Activated T-helper 1 cell treated with Interleukin-2 at 50 U/mL for 16 hours (primary cell): ENCODE results near the gene DNAH2.
A peak's percentile ranks its signal among the peaks of the same experiment; 100 is the strongest.
"Not testable (repeated sequence)": the region's sequence is repeated elsewhere in the genome, so short reads cannot be mapped to it uniquely, and the experiment has no call there.

ENCODE experiments used
- DNase-seq: peaks from one replicate; pipeline ENCODE4 v3.0.0-alpha.2; 2020; ENCODE audit warnings: low read depth

The DNAH2 gene

DNA sequence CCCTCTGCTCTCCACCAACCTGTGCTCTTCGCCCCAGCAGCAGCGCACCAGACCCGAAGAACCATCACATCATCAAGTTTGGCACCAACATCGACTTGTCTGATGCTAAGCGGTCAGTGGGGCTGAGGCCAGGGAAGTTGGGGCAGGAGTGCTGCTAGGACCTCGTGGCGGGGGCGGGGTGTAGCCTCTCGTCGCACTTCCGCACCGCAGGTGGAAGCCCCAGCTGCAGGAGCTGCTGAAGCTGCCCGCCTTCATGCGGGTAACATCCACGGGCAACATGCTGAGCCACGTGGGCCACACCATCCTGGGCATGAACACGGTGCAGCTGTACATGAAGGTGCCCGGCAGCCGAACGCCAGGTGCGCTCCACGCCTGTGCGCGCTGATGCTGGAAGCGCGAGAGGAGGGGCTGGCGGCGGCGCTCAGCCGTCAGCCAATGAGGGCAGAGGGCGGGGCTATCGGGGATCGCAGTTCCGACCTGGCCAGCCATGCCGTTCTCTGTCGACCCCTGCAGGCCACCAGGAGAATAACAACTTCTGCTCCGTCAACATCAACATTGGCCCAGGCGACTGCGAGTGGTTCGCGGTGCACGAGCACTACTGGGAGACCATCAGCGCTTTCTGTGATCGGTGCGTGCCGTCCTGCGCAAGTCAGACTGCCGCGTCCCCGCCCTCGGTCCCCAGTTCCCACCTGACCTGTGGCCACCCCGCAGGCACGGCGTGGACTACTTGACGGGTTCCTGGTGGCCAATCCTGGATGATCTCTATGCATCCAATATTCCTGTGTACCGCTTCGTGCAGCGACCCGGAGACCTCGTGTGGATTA lies 134.1 kb downstream of the DNAH2 start:
- DNase-seq: peak; percentile 90

DNA sequence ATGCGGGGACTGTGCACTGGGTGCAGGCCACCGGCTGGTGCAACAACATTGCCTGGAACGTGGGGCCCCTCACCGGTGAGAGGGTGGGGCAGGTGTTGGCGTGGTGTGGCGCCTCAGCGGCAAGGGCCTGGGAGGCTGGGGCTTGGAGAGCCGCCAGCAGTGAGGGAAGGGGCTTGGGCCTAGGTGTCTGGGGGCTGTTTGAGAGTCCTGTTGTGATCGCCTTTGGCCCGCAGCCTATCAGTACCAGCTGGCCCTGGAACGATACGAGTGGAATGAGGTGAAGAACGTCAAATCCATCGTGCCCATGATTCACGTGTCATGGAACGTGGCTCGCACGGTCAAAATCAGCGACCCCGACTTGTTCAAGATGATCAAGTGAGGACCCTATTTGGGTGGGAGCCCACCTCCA lies 134.7 kb downstream of the DNAH2 start:
- no peak for DNase-seq

GRCh38 chr17:7852919-7853690 lies 135.6 kb downstream of the DNAH2 start:
- no peak for DNase-seq

GRCh38 chr17:7853691-7854038 lies 136.1 kb downstream of the DNAH2 start:
- DNase-seq: no peak

DNA sequence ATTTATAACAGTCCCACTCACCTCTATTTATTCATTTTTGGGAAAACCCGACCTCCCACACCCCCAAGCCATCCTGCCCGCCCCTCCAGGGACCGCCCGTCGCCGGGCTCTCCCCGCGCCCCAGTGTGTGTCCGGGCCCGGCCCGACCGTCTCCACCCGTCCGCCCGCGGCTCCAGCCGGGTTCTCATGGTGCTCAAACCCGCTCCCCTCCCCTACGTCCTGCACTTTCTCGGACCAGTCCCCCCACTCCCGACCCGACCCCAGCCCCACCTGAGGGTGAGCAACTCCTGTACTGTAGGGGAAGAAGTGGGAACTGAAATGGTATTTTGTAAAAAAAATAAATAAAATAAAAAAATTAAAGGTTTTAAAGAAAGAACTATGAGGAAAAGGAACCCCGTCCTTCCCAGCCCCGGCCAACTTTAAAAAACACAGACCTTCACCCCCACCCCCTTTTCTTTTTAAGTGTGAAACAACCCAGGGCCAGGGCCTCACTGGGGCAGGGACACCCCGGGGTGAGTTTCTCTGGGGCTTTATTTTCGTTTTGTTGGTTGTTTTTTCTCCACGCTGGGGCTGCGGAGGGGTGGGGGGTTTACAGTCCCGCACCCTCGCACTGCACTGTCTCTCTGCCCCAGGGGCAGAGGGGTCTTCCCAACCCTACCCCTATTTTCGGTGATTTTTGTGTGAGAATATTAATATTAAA lies 136.7 kb downstream of the DNAH2 start:
- DNase-seq: no peak

- DNase-seq: no peak
Measured at GRCh38 chr17:7854851-7855659, 137.5 kb downstream of the DNAH2 start, which contains the start of gene TMEM88. Gene TMEM88 (plus strand): TSS chr17:7855066. CDS start chr17:7855075, 9 bp downstream.

DNA sequence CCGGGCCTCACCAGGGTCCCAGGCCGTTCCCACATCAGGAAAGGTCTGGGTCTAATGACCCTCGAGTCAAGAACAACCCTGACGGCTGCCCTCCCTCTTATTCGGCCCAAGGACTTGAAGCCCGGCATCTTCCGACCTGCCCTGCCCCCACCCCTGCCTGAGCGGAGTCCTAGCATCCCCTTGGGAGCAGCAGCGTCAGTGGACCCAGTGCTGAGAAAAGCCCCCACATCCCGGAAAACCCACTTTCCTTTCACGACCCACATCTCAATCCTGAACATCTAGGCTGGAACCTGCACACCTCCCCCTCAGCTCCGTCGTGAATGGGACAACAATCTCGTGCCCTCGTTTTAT lies 138.1 kb downstream of the DNAH2 start:
- no peak for DNase-seq

- no peak for DNase-seq
Measured at GRCh38 chr17:7856011-7856810, 138.7 kb downstream of the DNAH2 start.

DNA sequence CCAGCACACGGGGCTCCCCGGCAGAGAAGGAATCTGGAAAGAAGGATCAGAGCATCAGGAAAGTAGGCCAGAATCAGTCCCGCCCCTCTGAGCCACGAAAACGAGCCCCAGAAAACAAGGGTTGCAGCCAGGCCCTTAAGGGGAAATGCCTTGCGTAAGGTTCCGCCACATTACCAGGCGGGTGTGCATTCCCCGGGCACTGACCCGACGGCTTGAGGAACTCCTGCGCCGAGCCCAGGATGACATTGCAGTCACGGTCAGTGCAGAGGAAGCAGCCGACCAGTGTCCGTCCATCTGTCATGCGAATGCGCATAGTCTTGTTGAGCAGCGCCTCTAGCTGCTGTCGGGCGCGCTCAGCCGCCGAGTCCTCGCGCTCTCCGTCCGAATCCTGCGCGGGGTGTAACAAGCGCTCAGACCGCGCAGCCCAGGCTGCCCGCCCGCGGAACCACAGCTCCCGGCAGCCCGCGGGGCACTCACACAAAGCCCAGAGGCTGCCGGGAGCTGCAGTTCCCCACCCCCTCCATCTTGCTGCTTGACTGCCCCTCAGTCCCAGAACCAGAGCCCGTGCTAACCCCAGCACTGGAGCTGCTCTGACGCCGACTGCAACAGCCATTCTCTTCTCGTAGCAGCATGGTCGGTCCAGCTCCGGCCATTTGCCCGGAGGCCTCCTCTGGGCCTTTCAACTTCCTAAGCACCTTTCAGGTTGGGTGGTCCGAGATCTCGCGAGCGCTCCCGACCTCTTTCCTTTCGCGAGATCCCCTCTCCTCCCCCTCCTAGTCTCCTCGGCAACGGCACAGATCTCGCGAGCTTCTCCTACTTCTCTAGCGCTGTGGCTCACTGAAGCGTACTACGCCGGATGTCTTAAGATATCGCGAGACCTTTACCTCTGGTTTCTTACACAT lies 139.5 kb downstream of the DNAH2 start, which contains the start of gene NAA38:
Gene NAA38, minus strand, starts transcription at position 749 of the 902 bp plus-strand sequence. Its CDS starts 96 bp downstream, at position 653.
- DNase-seq: peak; percentile 85

DNA sequence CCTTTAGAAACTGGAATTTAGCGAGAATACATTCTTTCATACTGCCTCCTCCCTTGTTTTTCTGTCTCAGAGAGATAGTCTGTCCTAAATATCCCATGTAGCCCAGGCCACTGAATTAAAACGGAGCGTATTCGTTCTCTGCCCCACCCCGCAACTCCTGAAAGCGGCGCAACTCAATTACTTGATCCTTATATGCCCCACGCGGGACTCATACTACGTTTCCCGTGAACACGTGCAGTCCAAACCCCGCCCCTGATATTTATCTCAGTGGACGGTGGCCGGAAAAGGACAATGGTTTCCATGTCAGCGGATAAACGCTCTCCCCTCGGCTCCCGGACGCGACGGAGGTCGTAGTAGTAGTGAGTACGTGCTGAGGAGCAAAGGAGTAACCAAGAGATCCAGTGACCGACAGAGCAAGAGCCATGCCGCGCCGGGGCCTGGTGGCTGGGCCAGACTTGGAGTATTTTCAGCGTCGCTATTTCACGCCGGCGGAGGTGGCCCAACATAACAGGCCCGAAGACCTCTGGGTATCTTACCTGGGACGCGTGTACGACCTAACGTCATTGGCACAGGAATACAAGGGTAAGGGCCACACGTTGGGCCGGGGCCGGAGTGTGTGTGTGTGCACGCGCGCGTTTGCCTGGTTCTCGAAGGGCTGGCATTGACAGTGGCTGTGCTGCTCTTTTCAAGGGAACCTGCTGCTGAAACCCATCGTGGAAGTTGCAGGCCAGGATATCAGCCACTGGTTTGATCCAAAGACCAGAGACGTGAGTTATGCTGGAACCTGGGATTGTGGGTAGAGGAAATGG lies 140.4 kb downstream of the DNAH2 start, which contains the start of gene CYB5D1:
Gene CYB5D1, plus strand, starts transcription at position 291 of the 809 bp plus-strand sequence. Its CDS starts 132 bp downstream, at position 423.
- DNase-seq: peak; percentile 73

DNA sequence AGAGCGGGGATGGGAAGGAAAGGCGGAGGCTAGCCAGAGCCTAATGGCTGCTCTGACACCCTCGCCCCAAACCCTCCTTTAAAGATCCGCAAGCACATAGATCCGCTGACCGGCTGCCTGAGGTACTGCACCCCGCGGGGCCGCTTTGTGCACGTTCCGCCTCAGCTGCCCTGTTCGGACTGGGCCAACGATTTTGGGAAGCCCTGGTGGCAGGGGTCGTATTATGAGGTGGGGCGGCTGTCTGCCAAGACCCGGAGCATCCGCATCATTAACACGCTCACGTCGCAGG lies 140.9 kb downstream of the DNAH2 start:
- DNase-seq: no peak

DNA sequence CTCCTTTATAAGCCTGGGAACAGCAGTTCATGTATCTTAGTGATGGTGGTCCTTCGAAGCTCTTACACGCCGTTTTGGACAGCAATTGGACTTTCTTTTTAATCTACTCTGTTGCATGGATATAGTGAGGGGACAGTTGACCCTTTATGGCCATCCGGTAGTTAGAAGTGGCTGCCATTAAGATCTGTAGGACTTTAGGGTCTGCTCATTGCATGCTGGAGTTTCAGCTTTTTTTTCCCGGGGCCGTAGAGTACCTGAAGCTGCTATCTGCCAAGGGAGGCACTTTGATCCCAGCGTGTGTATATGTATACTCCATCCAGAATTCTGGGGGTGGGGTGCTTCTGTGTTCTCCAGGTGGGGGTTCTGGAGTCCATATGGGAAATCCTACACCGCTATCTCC lies 141.5 kb downstream of the DNAH2 start:
- no peak for DNase-seq

DNA sequence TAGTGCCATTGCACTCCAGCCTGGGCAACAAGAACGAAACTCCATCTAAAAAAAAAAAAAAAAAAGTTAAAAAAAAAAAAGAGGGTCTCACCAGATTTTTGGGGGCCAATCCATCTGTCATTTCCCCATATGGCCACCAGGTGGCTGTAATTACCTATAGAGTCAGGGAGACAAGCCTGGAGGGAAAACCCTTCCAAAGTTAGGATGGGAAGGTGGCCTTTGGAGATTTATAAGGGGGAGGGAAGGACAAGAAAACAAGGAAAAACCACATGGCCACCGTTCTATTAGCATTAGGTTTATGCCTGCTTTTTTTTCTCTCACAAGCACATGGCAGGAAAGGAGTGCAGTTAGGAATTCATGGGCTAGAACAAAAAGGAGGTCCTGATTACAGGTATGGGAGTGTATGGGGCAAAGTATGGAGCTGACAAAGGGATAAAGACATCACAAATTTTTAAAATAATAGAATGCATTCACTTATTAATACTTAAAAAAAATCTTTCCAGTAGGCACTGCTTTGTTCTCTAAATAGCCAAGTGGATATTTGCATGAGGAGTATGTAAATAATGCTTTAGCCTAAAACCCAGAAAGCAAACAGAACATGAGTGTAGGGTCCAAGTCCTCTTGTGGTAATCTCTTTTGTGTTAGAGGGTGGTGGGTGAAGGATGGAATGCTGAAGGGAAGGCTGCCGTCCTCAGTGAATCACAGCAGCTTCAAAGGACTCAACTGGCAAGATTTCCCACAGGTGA lies 145.3 kb downstream of the DNAH2 start:
- no peak for DNase-seq

DNA sequence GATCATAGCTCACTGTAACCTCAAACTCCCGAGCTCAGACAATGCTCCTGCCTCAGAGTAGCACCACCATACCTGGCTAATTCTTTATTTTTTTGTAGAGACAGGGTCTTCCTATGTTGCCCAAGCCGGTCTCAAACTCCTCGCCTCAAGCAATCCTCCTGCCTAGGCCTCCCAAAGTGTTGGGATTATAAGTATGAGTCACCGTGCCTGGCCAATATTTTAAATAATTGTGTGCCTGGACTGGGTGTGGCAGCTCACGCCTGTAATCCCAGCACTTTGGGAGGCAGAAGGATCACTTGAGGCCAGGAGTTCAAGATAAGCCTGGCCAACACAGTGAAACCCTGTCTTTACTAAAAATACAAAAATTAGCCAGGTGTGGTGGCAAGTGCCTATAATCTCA lies 146.8 kb downstream of the DNAH2 start:
- DNase-seq: not testable (repeated sequence)

DNA sequence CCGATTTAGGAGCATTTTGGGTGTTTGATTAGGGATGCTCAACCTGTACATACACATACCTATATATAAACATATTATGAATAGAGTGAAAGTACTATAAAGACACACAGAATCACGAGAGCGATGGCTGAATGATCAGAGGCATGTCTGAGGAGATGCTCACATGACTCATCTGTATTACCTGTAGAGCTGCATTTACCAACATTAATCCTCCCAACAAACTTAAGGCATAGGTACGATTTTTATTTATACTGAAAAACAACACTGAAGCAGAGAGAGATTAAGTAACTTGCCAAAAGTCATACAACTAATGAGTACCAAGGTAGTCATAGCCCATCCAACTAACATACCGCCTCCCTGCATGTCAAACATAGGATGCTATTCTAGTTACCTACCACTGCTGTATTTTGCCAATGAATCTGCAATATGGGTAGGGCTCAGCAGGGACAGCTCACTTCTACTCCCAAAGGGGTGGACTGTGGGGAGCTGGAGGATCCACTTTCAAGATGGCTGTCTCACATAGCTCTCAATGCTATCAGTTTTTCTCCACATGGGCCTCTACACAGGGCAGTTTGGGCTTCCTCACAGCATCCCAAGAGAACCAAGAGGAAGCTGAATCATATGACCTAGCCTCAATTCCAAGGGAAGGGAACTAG lies 147.6 kb downstream of the DNAH2 start:
- DNase-seq: no peak

- no peak for DNase-seq
Measured at GRCh38 chr17:7867881-7868329, 150.4 kb downstream of the DNAH2 start.

DNA sequence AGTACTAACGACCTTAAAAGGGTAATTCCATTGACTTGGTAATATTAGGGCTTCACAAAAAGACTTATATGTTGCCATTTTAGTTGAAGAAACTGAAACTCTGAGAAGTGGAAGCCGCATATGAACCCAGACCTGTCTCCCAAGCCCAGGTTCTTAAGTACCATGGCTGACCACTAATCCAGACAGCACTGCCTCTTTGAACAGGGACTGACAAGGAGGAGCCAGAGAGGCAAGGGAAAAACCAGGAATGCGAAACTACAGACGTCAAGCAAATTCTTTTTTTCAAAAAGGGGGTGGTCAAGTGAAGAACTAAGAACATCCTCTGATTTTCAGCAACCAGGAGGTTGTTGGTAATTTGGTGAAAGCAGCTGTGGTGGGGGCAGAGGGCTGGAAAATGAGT lies 155.5 kb downstream of the DNAH2 start:
- no peak for DNase-seq
